Amniotic epithelial cell (primary cell): Measurements from ENCODE around the gene LYSMD1.
A peak's percentile ranks its signal among the peaks of the same experiment; 100 is the strongest.

Source experiments
- DNase-seq: peaks from one replicate; pipeline ENCODE4 v3.0.0-alpha.2; 2010; ENCODE audit warnings: low read depth

The LYSMD1 gene

GRCh38 chr1:151137789-151138188 is 27.9 kb downstream of the LYSMD1 start:
- no peak for DNase-seq

GRCh38 chr1:151135433-151136385 is 30.0 kb downstream of the LYSMD1 start:
- DNase-seq: no peak

GRCh38 chr1:151134991-151135390 is 30.7 kb downstream of the LYSMD1 start:
- DNase-seq: no peak

- DNase-seq: no peak
Observed at GRCh38 chr1:151134396-151134795, 31.3 kb downstream of the LYSMD1 start.

- no peak for DNase-seq
Observed at GRCh38 chr1:151133018-151133806, 32.5 kb downstream of the LYSMD1 start.

GRCh38 chr1:151132335-151133017 is 33.2 kb downstream of the LYSMD1 start:
- no peak for DNase-seq

- peak; percentile 22 for DNase-seq
Observed at GRCh38 chr1:151131701-151132334, 33.9 kb downstream of the LYSMD1 start.

GRCh38 chr1:151130987-151131586 is 34.6 kb downstream of the LYSMD1 start:
- DNase-seq: peak; percentile 93

GRCh38 chr1:151128800-151129199 is 36.9 kb downstream of the LYSMD1 start:
- DNase-seq: no peak

GRCh38 chr1:151124763-151125403 is 40.8 kb downstream of the LYSMD1 start:
- DNase-seq: no peak

GRCh38 chr1:151113877-151114276 is 51.8 kb downstream of the LYSMD1 start:
- DNase-seq: no peak
